Breast epithelium (tissue), 3 donors: ENCODE data around the gene ABCB7.

ENCODE experiments used
- POLR2A ChIP-seq: fragments of 450-650 bp; IDR thresholded peaks from one replicate; pipeline ENCODE4 v1.6.1; 2016; ENCODE audit warnings: antibody characterized with exemption, mild to moderate bottlenecking, moderate library complexity
- TF ChIP-seq, protein P1 (sequence below), 3 donors: fragments of 450-650 bp; IDR thresholded peaks; one replicate each; pipeline ENCODE4 v1.5.1; 2016 to 2017; ENCODE audit warnings: antibody characterized with exemption in 3 of 3, mild to moderate bottlenecking in 3 of 3, moderate library complexity in 3 of 3

DNA sequence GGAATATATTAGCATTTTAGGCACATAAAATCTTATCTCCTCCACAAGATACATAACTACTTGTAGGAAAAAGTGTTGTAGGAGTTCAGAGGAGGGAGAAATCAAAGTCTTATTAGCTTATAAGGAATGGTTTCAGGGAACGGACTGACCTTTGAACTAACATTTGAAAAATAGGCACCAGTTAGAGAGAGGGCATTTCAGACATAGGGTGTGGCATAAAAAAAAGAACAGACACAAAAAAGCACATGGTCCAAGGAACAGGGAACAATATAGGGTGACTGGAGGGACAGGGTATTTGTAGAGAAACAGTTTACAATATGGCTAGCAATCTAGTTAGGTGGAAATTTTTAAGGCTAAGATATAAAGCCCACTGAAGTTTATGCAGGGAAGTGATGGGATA lies 6.4 kb downstream of the ABCB7 start:
- TF ChIP-seq, protein P1, sequence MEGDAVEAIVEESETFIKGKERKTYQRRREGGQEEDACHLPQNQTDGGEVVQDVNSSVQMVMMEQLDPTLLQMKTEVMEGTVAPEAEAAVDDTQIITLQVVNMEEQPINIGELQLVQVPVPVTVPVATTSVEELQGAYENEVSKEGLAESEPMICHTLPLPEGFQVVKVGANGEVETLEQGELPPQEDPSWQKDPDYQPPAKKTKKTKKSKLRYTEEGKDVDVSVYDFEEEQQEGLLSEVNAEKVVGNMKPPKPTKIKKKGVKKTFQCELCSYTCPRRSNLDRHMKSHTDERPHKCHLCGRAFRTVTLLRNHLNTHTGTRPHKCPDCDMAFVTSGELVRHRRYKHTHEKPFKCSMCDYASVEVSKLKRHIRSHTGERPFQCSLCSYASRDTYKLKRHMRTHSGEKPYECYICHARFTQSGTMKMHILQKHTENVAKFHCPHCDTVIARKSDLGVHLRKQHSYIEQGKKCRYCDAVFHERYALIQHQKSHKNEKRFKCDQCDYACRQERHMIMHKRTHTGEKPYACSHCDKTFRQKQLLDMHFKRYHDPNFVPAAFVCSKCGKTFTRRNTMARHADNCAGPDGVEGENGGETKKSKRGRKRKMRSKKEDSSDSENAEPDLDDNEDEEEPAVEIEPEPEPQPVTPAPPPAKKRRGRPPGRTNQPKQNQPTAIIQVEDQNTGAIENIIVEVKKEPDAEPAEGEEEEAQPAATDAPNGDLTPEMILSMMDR (IDR thresholded peaks at IDR 0.05), result no peak
- TF ChIP-seq POLR2A, result no peak
